ENCODE measurements around the gene PAFAH1B1.
"Not testable (repeated sequence)": the region's sequence is repeated elsewhere in the genome, so short reads cannot be mapped to it uniquely, and the experiment has no call there.

PAFAH1B1 gene

DNA sequence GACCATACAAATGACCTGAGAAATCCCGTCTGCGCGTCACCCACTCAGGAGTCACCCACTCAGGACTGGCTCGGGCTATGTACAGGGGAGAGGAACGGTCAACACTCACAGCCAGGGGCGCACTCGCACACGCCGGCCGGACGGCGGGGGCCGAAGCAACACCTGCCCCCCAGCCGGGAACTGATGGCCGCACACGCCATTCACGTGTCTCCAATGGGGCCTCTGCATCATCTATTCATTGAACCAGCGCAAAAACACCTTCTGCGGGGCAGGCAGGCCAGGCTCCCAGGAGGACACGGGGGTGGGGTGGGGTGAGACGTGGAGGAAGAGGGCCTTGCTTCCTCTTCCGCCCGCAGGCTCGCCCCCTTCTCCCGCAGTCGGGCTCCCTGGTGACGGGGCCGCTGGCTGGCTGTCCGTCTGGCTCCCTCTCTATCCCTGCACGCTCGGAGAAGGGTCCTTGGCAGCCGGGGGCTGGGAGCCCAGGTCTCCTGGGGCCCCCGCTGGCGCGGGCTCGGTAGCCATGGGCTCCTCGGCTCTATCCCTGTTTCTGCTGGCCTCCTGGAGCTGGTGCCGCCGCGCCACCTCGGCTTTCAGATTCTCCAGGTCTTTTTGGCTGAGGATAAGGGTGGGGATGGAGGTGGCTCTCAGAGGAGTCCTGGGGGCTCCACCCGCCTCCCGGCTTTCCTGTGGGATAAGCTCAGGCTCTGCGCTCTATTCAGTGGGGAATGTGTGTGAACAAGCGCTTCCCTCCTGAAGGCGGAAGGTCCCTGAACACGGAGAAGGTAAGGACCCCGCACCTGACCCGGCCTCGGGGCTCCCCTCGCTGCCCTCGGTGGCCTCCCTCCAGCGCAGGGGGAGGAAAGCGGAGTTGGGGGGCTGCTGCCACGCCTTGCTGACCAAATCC, 97.0 kb downstream of the PAFAH1B1 start:
- no peak for DNase-seq

DNA sequence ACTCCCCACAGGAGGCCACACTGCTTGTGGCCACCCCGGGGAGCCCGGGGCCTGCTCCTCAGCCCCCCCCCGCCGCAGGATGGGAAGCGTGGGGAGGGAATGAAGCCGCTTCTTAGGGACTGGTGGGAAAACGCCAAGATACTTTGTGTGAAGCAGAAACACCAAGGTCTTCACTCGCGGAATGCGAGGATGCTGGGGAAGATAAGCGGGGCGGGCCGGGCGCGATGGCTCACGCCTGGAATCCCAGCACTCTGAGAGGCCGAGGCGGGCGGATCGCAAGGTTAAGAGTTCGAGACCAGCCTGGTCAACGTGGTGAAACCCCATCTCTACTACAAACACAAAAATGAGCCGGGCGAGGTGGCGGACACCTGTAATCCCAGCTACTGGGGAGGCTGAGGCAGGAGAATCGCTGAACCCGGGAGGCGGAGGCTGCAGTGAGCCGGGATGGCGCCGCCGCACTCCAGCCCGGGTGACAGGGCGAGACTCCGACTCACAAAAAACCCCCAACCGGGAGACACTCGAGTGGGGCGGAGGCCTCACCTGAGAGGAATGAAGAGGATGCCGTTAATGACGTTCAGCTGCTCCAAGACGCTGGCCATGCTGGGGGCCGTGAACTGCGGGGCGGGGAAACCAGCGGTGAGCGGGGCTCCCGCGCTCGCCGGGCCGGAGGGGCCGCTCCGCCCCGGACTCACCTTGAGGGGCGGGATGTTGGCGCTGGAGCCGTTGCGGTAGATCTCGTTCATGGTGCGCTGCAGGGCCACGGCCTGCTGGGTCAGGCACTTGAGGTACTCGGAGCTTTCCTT, 97.8 kb downstream of the PAFAH1B1 start:
- no peak for DNase-seq

DNA sequence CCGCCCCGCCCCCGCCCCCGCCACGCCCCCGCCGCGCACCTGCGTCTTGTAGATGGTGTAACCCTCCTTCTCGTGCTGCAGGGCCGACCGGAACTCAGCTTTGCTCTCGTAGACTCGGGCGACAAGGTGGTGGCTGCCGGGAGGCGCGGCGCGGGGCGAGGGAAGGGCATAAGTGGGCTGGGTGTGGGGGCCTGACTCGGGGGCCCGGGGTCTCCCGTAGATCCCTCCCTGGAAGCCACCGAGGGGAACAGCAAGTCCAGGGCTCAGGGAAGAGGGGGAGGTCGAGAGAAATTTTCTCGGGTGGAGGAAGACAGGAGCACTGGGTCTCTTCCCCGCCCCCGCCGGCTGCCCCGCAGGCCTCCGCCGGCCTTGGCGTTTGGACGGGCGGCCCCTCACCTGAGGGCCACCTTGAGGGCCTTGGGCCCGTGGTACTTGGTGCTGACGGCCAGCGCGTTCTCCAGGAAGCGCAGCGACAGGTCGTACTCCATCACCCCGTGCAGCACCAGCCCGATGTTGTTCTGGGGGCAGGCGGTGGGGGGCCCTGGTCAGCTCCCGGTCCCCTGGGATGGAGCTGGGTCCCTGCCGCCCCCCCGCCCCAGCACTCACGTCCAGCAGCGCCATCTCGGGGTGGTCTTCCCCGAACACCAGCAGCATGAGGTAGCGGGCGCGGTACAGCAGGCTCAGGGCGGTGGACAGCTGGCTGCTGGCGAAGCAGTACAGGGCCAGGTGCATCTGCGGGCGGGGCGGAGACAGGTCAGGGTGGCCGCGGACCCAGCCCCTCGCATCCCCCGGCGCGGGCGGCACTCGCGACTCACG, 98.7 kb downstream of the PAFAH1B1 start:
- no peak for DNase-seq

DNA sequence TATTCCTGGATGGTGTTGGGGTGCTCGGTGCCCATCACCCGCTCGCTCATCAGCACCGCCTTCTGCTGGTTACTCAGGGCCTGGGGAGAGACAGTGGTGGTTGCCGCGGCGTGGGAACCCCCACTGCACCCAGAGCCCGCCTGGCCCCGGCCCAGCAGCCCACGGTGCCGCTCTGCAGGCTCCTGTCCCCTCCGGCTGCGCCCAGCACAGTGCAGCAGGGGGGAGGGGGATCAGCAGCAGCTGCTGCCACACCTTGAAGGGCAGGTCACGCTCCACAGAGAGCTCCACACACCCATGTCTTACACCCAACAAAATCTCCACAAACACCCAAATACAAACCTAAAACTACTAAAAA, 99.3 kb downstream of the PAFAH1B1 start:
- no peak for DNase-seq

DNA sequence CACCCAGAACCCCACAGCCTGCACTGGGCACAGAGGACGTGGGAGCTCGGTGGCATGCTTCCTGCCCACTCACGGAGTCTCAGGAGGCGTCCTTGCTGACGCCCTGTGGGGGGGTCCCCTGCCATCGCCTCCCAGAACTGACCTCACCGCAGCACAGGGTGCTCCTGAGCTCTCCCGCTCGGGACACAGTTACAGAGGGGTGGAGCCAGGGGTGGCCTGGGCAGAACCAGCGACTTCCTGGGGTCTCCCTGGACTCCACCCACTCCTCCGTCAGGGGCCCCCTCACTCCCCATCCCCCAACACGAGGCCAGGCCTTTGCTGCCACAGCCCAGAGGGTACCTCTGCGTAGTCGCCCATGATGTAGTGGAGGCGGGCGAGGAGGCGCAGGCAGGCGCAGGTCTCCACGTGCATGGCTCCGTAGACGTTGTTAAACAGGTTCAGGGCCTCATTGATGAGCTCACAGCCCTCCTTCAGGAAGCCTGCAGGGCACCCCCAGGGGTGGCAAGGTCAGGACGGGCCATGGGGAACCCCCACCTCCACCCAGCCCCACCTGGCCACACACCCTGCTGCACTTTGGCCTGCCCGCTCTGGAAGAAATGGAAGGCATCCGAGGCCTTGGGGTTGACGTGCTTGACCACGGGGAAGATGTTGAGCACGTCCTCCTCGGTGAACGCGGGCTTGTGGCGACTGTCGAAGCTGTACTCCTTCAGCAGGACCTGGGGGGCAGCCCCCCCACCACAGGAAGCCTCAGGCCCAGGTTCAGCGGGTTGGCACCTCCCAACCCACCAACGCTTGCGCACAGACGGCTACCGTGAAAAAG, 100.3 kb downstream of the PAFAH1B1 start:
- DNase-seq, result no peak

DNA sequence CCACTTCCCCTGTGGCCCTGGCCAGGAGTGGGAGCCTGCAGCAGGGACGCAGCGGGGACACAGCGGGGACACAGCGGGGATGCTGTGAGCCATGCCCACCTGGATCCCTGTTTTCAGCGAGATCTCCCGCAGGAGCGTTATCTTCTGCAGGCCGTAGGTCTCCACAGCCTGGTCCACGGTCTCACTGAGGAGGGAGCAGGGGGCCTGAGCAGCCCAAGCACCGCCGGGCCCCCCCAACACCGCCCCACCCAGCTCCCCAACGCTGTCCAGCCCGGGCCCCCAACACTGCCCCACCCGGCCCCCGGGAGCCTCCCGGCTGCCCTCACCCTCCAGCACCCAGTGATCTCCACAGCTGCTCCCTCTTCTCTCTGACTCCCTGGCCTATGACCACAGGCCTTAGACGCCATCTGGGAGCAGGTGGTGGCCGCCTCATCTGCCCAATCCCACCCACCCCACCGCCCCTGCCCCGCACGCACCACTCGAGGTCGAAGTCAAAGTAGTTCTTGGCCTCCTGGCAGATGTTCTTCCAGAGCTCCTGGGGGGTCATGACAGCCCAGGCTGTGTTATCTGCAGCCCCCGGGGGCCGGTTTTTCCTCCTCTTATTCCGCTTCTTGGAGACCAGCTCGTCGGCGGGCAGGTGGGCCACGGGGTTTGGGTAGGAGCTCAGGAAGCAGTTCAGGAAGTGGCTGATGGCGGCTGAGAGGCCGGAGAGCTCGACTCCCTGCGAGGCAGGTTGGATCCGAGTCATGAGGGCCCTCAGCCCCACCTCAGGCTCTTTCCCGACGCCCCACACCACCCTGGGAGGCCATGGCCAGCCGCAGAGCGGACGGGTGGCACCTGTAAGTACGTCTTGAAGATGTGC, 101.2 kb downstream of the PAFAH1B1 start:
- DNase-seq, result no peak

DNA sequence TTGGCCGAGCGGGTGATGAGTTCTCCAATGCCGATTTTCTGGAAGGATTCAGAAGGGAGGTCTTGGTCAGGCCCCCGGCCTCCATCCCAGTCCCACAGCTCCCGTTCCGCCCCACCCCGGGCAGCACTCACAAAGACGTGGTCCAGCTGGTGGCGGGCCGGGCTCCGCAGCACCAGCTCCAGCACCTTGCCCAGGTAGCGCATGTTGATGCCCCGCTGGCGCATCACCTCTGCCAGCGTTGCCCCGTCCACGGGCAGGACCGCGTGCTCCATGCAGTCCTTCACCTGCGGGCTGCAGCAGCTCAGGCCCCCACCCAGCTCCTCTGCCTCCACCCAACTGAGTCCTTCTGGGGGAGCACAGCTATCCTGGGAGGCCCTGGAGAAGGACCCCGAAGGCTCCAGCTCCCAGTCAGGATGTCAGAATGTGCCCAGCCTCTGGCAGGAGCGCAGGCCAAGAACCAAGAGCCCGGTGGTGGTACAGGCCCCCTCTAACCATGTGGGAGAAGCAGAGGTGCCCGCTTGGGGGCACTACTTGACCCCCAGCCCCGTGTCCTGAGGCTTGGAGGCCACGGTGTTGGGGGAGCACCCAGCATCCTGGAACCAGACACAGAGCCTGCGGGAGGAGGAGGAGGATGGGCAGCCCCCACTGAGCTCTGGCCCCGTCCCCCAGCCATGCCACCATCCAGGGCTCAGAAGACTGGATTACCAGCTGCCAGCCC, 101.9 kb downstream of the PAFAH1B1 start:
- DNase-seq, result no peak

DNA sequence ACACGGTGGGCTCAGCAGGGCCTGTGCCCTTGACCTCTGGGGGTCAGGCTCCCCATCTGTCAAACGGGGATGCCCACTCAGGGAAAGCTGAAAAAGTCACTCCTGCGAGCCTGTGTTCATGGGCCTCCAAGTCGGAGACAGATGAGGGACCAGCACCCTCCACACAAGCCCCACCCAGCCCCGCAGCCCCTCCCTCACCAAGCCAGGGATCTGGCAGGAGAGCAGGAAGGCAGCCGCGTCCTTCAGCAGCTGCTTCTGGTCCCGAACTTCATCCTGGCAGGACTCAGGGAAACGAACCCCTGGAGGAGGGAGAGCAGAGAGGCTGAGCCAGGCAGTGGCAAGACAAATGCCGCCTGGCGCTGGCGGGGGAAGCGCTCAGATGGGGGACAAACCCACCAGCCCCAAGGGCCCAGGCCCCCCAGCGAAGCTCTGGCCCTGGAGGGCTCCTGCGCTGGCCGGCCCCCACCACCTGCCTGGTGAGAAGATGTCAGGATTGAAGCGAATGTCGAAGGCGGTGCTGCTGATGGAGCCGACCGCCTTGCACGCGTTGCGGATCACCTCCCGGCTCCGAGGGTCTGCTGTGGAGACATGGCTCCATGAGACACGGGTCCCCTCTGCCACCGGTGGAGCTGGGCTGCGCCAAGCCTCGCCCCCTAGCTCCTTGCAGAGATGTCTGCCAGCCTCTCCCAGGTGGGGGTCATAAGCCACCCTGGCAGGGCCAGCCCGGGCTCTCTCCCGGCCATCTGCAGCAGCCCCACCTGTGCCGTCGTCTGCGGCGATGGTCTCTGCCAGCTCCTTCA, 102.7 kb downstream of the PAFAH1B1 start:
- no peak for DNase-seq

DNA sequence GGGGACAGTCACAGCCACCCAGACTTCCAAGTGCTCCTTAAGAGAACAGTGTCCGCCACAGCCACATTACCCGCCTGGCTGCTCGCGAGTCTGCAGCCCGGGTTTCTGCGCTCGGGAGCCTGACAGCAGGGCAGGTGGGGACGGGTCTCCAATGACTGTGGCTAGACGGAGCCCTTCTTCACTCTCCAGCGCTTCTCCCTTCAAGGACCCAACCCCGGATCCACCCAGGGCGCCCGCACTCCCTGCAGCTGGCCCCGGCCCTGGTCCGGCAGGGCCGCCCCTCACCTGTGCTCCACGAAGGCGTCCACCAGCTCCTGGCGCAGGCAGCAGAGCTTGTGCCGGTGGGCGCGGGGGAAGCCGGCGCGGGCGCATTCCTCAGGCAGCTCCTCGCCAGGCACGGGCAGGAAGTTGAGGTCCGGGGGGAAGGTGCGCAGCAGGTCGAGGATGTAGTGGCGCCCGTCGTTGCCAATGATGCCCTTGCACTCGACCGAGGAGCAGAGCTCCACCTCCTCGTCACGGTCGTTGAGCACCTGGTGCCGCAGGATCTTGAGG, 104.2 kb downstream of the PAFAH1B1 start:
- no peak for DNase-seq

DNA sequence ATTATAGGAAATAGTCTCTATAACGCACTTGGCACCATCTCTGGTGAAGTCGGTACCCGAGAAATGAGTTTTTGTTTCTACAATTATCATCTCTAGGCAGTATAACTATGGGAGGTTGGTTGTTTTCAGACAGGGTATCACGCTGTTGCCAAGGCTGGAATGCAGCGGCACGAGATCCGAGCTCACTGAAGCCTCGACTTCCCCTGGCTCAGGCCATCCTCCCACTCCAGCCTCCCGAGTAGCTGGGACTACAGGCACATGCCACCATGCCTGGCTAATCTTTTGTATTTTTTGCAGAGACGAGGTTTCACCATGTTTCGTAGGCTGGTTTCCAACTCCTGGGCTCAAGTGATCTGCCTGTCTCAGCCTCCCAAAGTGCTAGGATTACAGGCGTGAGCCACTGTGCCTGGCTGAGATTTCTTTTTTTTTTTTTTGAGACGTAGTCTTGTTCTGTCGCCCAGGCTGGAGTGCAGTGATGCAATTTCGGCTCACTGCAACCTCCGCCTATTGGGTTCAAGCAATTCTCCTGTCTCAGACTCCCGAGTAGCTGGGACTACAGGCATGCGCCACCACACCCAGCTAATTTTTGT, 105.9 kb downstream of the PAFAH1B1 start:
- not testable (repeated sequence) for DNase-seq

DNA sequence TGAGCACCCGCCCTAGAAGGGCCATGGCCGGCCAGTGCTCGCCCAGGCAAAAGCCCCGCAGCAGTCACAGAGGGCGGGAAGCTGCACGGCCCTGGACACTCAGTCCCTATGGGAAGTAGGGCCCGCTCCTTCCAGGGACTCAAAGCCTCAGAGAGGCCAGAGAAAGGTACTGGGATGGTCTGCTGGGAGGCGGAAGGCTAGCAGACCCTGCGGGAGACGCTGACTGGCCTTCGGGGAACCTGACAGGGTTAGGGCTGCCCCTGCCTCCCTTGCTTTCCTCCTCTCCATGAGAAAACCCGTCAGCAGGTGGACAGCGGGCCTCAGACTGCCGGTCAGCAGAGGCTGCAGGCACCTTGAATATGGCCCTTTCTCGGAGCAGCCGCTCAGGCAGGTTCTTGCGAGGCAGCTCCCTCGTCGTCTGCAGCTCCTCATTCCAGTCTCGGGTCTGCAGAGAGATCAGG, 106.6 kb downstream of the PAFAH1B1 start:
- DNase-seq, result no peak

DNA sequence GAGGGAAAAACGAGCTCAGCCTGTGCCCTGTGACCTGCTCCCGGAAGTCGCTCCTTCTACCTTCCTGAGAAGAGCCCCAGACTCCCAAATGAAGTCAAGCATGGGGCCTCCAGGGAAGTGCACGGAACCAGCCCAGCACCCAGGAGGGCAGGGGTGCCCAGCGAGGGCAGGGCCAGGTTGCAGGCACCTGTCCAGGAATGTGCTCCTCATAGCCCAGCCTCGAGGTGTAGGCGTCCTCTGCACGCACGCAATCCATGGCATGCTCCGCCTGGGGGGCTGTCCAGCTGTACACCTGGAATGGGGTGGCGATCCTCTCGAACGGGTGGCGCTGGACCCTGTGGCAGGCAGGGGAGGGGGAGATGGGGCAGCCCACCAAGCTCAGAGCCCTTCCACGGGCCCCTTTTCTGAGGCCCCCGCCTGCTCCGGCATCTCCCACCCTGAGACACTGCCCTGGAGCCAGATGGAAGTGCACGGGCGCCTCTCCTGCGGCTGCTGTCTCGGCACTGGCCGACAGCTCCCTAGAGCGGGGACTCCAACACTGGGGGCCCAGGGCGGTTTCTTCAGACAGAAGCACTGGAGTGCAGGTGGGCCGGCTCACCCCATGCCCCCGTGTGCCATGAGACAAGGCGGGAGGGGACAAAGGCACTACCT, 107.2 kb downstream of the PAFAH1B1 start:
- DNase-seq, result no peak

DNA sequence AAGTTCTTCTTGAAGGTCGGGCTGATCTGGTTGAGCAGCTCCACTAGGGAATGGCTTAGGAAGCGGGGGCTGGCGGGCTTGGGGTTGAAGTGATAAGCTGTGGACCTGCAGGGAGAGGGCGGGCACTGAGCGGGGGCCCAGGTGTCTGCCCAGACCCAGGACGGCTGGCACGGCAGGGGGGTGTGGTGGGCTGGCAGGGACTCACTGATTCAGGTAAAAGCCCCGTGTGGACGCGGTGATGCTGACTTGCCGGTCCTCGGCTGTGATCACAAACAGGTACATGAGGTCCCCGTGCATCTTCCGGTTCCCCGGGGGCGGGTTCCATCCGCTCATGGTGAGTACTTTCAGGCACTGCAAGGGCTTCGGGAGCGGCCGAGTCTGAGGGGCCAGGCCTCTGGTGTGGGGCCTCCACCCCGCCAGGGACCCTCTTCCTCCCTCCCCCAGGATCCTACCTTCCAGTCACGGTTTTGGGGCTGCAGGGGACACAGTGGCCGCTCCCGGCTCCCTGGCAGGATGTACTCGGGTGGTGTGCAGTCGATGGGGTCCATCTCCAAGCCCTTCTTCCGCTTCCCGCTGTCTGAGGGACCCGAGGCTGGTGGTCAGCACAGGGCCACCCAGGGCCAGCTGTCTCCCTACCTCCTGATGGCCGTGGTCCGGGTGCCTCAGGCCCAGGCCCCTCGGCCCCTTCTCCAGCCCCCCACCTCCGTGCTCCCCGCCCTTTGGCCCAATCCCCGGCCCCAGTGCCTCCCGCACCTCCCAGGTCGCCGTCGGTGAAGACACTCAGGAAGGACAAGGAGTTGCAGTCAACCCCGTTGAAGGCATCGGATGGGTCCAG, 107.9 kb downstream of the PAFAH1B1 start:
- no peak for DNase-seq

DNA sequence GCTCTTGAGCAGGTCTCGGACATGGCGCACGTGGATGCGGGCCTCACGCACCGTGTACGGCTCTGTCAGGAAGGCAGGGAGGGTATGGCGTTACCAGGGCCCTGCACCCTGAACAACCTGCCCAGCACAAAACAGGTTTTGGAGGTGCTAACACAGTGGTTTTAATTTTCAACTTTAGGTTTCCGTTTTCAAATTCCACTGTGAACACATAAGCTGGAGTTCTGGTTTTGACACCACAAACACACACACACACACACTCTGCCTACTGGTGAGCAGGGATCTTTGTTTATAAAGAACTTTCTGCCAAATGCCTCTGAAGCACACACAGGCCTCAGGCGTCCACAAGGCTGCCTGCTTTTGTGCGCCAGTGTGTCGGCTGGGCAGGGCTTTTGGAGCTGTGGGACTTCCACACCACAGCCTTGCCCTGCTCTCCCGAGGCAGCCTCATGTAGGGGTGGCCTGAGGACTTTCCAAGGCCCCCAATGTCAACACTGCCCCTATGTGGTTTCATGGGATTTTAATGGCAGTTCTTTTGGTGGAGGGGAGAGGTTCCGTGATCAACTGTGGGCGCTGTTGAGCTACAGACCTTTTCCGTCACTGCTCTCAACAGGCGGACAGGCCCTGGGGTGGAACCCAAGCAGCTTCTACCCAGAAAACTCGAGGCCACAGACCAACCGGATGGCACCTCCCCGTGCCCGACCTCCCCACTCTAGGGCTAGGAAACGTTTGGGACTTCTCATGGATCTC, 108.7 kb downstream of the PAFAH1B1 start:
- DNase-seq, result no peak

DNA sequence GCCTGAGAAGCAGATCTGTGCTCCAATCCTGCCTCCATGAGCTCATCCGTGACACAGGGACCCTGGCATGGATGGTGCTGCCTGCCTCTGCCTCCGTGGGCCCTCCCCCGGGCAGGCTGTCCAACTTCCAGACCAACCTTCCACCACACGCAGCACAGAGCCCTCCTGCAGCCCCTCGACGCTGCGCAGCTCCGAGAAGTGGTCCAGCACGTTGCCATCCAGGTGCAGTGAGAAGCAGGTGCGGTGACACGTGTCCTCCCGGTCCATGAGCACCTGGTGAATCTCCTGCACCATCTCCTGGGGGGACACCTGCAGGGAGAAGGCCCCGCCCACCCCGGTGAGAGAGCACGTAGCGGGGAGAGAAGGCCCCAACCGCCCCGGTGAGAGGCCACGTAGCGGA, 109.7 kb downstream of the PAFAH1B1 start:
- DNase-seq, result no peak

DNA sequence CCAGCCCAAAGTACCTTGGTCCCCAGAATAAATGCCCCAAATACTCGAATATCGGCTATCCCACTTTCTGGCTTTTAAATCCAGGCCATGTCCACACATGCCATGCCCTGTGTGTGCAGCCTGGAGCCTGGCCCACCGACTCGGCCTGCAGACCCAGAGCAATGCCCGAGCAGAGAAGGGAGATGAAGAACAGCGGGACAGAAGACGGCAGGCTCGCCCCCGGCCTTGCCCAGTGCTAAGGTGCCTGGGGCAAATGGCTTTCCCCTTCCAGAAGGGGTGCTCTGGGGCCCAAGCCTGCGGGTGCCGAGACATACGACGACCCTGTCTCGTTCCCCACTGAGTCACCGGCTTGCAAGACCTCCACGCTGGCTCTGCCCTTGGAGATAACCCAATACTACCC, 110.2 kb downstream of the PAFAH1B1 start:
- DNase-seq, result no peak

Data from T-helper 2 cell (primary cell).